ENCODE data around the gene CNOT4. TPM values are rescaled to one million over a fixed set of nuclear protein-coding genes. Genes with fewer than 3 reads are reported as not detected.

The CNOT4 gene
- total and polyA plus RNA-seq, 4 donors: 5.6 to 61.4 (median 11.7) TPM

- no peak for DNase-seq
- H3K4me1 ChIP-seq (ENCODE audit: control insufficient read depth in 5 of 5, insufficient read depth in 5 of 5, low read length in 5 of 5): peaks cover 0 to 6% (median 4%) of the 10 kb centered on the region in 5 donors
- no peak overlapping the region for H3K9ac ChIP-seq (ENCODE audit: insufficient read depth in 1 of 2, low read length in 2 of 2)
- no peaks in the 10 kb centered on the region for H3K9me3 ChIP-seq (ENCODE audit: control insufficient read depth in 4 of 4, insufficient read depth in 3 of 4, low read length in 3 of 4)
- H3K36me3 ChIP-seq (ENCODE audit: control insufficient read depth in 4 of 4, insufficient read depth in 4 of 4, low read length in 4 of 4): no peaks in the 10 kb centered on the region
- no peak for TF ChIP-seq CTCF (IDR thresholded peaks at IDR 0.05; ENCODE audit: control extremely low read depth, extremely low read depth)
- 79 to 93% methylated on average over 8 of the region's 8 CpGs for WGBS, 2 donors
- H3K27ac ChIP-seq (ENCODE audit: low read depth in 1 of 2, low read length in 1 of 2): no peak overlapping the region
- no peak for ATAC-seq (ENCODE audit: insufficient read depth, low FRiP score)
- no peak overlapping the region for H3K4me3 ChIP-seq
- no peaks in the 10 kb centered on the region for H3K27me3 ChIP-seq (ENCODE audit: control insufficient read depth in 3 of 3, insufficient read depth in 3 of 3, low read length in 2 of 3)
These were observed 193.1 kb downstream of the CNOT4 start for GRCh38 chr7:135316648-135317313.

- H3K9me3 ChIP-seq (ENCODE audit: control insufficient read depth in 4 of 4, insufficient read depth in 3 of 4, low read length in 3 of 4): peaks cover 0 to 1% (median 0%) of the 10 kb centered on the region in 4 donors
- H3K36me3 ChIP-seq (ENCODE audit: control insufficient read depth in 4 of 4, insufficient read depth in 4 of 4, low read length in 4 of 4): no peaks in the 10 kb centered on the region
- no peak overlapping the region for H3K4me3 ChIP-seq
- no peak overlapping the region for H3K9ac ChIP-seq (ENCODE audit: insufficient read depth in 1 of 2, low read length in 2 of 2)
- H3K27me3 ChIP-seq (ENCODE audit: control insufficient read depth in 3 of 3, insufficient read depth in 3 of 3, low read length in 2 of 3): no peaks in the 10 kb centered on the region
- TF ChIP-seq CTCF (IDR thresholded peaks at IDR 0.05; ENCODE audit: control extremely low read depth, extremely low read depth): no peak
- WGBS, 2 donors: 77 to 78% methylated on average over 10 of the region's 10 CpGs
- H3K4me1 ChIP-seq (ENCODE audit: control insufficient read depth in 5 of 5, insufficient read depth in 5 of 5, low read length in 5 of 5): no peaks in the 10 kb centered on the region
- ATAC-seq (ENCODE audit: insufficient read depth, low FRiP score) (no peak), DNase-seq (no peak)
- H3K27ac ChIP-seq (ENCODE audit: low read depth in 1 of 2, low read length in 1 of 2): no peak overlapping the region
These were observed 195.9 kb downstream of the CNOT4 start for GRCh38 chr7:135313971-135314370.

Other genes starting within 250 kb of the CNOT4 start
- gene NUP205, start 47.8 kb upstream of the CNOT4 start, total RNA-seq: 10 to 100 TPM; 36.9 to 41.2 TPM
- gene NUP205, start 47.8 kb upstream of the CNOT4 start, polyA plus RNA-seq: 10 to 100 TPM; 23.1 to 31.9 TPM
- gene STMP1, start 152.4 kb upstream of the CNOT4 start, total RNA-seq: 10 to 100 TPM; 28.9 to 33.1 TPM
- gene STMP1, start 152.4 kb upstream of the CNOT4 start, polyA plus RNA-seq: 10 to 100 TPM; 23.0 to 23.1 TPM
- 1 to 10 TPM in 1 of 2 donors, under 1 TPM in 1; 0.17 to 1.3 TPM for gene SLC13A4, start 218.1 kb upstream of the CNOT4 start, total RNA-seq
- under 1 TPM; 0.18 to 0.19 TPM for gene SLC13A4, start 218.1 kb upstream of the CNOT4 start, polyA plus RNA-seq
- 1 to 10 TPM; 1.9 to 2.1 TPM for gene FAM180A, start 238.7 kb upstream of the CNOT4 start, total RNA-seq
- gene FAM180A, start 238.7 kb upstream of the CNOT4 start, polyA plus RNA-seq: under 1 TPM; 0.18 to 0.65 TPM